ENCODE results near the gene HMG20B.

HMG20B gene

GRCh38 chr19:3617463-3617862, 44.7 kb downstream of the HMG20B start:
- no peaks in the 10 kb centered on the region for H3K9me3 Mint-ChIP-seq
- no peak overlapping the region for H3K4me3 Mint-ChIP-seq
- no peaks in the 10 kb centered on the region for H3K27me3 Mint-ChIP-seq
- intact Hi-C loops (cut with micrococcal nuclease) = no loop called here
- H3K36me3 Mint-ChIP-seq (ENCODE audit: low read depth) = peaks cover 97% of the 10 kb centered on the region
- peak overlapping the region; percentile 43 for H3K27ac Mint-ChIP-seq
- peaks cover 27% of the 10 kb centered on the region for H3K4me1 Mint-ChIP-seq (ENCODE audit: low read depth)

- H3K27me3 Mint-ChIP-seq = no peaks in the 10 kb centered on the region
- H3K9me3 Mint-ChIP-seq = no peaks in the 10 kb centered on the region
- peaks cover 97% of the 10 kb centered on the region for H3K36me3 Mint-ChIP-seq (ENCODE audit: low read depth)
- intact Hi-C loops (cut with micrococcal nuclease) = loop anchor here (2.0 kb wide), 1 partner anchor 73 kb away; no protein-coding TSS in a partner anchor
- H3K4me3 Mint-ChIP-seq = no peak overlapping the region
- peak overlapping the region; percentile 43 for H3K27ac Mint-ChIP-seq
- H3K4me1 Mint-ChIP-seq (ENCODE audit: low read depth) = peaks cover 27% of the 10 kb centered on the region
Measured at GRCh38 chr19:3618144-3618810, 45.5 kb downstream of the HMG20B start.

GRCh38 chr19:3618811-3619630, 46.3 kb downstream of the HMG20B start:
- intact Hi-C loops (cut with micrococcal nuclease) = loop anchor here (2.0 kb wide), 1 partner anchor 74 kb away; no protein-coding TSS in a partner anchor
- Mint-ChIP-seq H3K9me3 (no peaks in the 10 kb centered on the region), H3K27ac (no peak overlapping the region), H3K4me3 (no peak overlapping the region), H3K36me3 (ENCODE audit: low read depth) (peaks cover 97% of the 10 kb centered on the region), H3K4me1 (ENCODE audit: low read depth) (peaks cover 29% of the 10 kb centered on the region), H3K27me3 (no peaks in the 10 kb centered on the region)

- intact Hi-C loops (cut with micrococcal nuclease) = loop anchor here (2.0 kb wide), 1 partner anchor 75 kb away; no protein-coding TSS in a partner anchor
- no peaks in the 10 kb centered on the region for H3K27me3 Mint-ChIP-seq
- no peak overlapping the region for H3K4me3 Mint-ChIP-seq
- peaks cover 94% of the 10 kb centered on the region for H3K36me3 Mint-ChIP-seq (ENCODE audit: low read depth)
- no peak overlapping the region for H3K27ac Mint-ChIP-seq
- H3K4me1 Mint-ChIP-seq (ENCODE audit: low read depth) = peaks cover 35% of the 10 kb centered on the region
- H3K9me3 Mint-ChIP-seq = no peaks in the 10 kb centered on the region
Measured at GRCh38 chr19:3619631-3620012, 46.9 kb downstream of the HMG20B start.

- H3K4me3 Mint-ChIP-seq = no peak overlapping the region
- H3K4me1 Mint-ChIP-seq (ENCODE audit: low read depth) = peaks cover 41% of the 10 kb centered on the region
- no peaks in the 10 kb centered on the region for H3K9me3 Mint-ChIP-seq
- H3K27me3 Mint-ChIP-seq = no peaks in the 10 kb centered on the region
- no peak overlapping the region for H3K27ac Mint-ChIP-seq
- intact Hi-C loops (cut with micrococcal nuclease) = no loop called here
- peaks cover 87% of the 10 kb centered on the region for H3K36me3 Mint-ChIP-seq (ENCODE audit: low read depth)
Measured at GRCh38 chr19:3620145-3620816, 47.5 kb downstream of the HMG20B start.

- Mint-ChIP-seq H3K9me3 (no peaks in the 10 kb centered on the region), H3K4me1 (ENCODE audit: low read depth) (peaks cover 48% of the 10 kb centered on the region), H3K27ac (no peak overlapping the region), H3K36me3 (ENCODE audit: low read depth) (peaks cover 80% of the 10 kb centered on the region), H3K27me3 (no peaks in the 10 kb centered on the region), H3K4me3 (no peak overlapping the region)
- intact Hi-C loops (cut with micrococcal nuclease) = no loop called here
Measured at GRCh38 chr19:3620817-3621547, 48.2 kb downstream of the HMG20B start.

GRCh38 chr19:3621689-3622088, 48.9 kb downstream of the HMG20B start:
- Mint-ChIP-seq H3K36me3 (ENCODE audit: low read depth) (peaks cover 80% of the 10 kb centered on the region), H3K27ac (no peak overlapping the region), H3K27me3 (no peaks in the 10 kb centered on the region), H3K4me1 (ENCODE audit: low read depth) (peaks cover 52% of the 10 kb centered on the region), H3K4me3 (no peak overlapping the region), H3K9me3 (no peaks in the 10 kb centered on the region)
- intact Hi-C loops (cut with micrococcal nuclease) = no loop called here

GRCh38 chr19:3622224-3622623, 49.5 kb downstream of the HMG20B start:
- Mint-ChIP-seq H3K4me3 (no peak overlapping the region), H3K27ac (no peak overlapping the region), H3K27me3 (no peaks in the 10 kb centered on the region), H3K9me3 (no peaks in the 10 kb centered on the region), H3K4me1 (ENCODE audit: low read depth) (peaks cover 53% of the 10 kb centered on the region), H3K36me3 (ENCODE audit: low read depth) (peaks cover 76% of the 10 kb centered on the region)
- intact Hi-C loops (cut with micrococcal nuclease) = no loop called here

- H3K4me3 Mint-ChIP-seq = no peak overlapping the region
- intact Hi-C loops (cut with micrococcal nuclease) = no loop called here
Measured at GRCh38 chr19:3623716-3624115, 51.0 kb downstream of the HMG20B start.

GRCh38 chr19:3625996-3626472, 53.3 kb downstream of the HMG20B start:
- Mint-ChIP-seq H3K9me3 (no peaks in the 10 kb centered on the region), H3K4me3 (peak overlapping the region; percentile 95)

More at GRCh38 chr19:3623716-3624115, 51.0 kb downstream of the HMG20B start:
- Mint-ChIP-seq H3K4me1 (ENCODE audit: low read depth) (peaks cover 40% of the 10 kb centered on the region), H3K9me3 (no peaks in the 10 kb centered on the region), H3K27ac (no peak overlapping the region), H3K36me3 (ENCODE audit: low read depth) (peaks cover 64% of the 10 kb centered on the region), H3K27me3 (no peaks in the 10 kb centered on the region)

GRCh38 chr19:3626473-3627350, 54.0 kb downstream of the HMG20B start, which contains the start of gene CACTIN:
Gene CACTIN (minus strand): TSS chr19:3626790. CDS start chr19:3626762, 28 bp downstream.
- H3K36me3 Mint-ChIP-seq (ENCODE audit: low read depth) = peaks cover 56% of the 10 kb centered on the region
- H3K9me3 Mint-ChIP-seq = no peaks in the 10 kb centered on the region
- intact Hi-C loops (cut with micrococcal nuclease) = no loop called here
- peaks cover 31% of the 10 kb centered on the region for H3K4me1 Mint-ChIP-seq (ENCODE audit: low read depth)
- peak within 1 kb of the TSS; percentile 95 for H3K4me3 Mint-ChIP-seq
- peak within 1 kb of the TSS; percentile 94 for H3K27ac Mint-ChIP-seq
- H3K27me3 Mint-ChIP-seq = no peaks in the 10 kb centered on the region

More at GRCh38 chr19:3625996-3626472, 53.3 kb downstream of the HMG20B start:
- intact Hi-C loops (cut with micrococcal nuclease) = no loop called here
- Mint-ChIP-seq H3K36me3 (ENCODE audit: low read depth) (peaks cover 56% of the 10 kb centered on the region), H3K4me1 (ENCODE audit: low read depth) (peaks cover 31% of the 10 kb centered on the region), H3K27me3 (no peaks in the 10 kb centered on the region), H3K27ac (peak overlapping the region; percentile 94)

- Mint-ChIP-seq H3K27me3 (no peaks in the 10 kb centered on the region), H3K36me3 (ENCODE audit: low read depth) (peaks cover 56% of the 10 kb centered on the region), H3K4me1 (ENCODE audit: low read depth) (peaks cover 31% of the 10 kb centered on the region)
Measured at GRCh38 chr19:3627351-3627723, 54.6 kb downstream of the HMG20B start.

More at GRCh38 chr19:3627351-3627723, 54.6 kb downstream of the HMG20B start:
- intact Hi-C loops (cut with micrococcal nuclease) = no loop called here
- H3K9me3 Mint-ChIP-seq = no peaks in the 10 kb centered on the region
- peak overlapping the region; percentile 95 for H3K4me3 Mint-ChIP-seq
- peak overlapping the region; percentile 94 for H3K27ac Mint-ChIP-seq

Data from dendritic cell treated with granulocyte-macrophage colony-stimulating factor and Interleukin-4, amounts not matched to agents 40 ng/mL and 50 ng/mL, for 4 days (primary cell).